A673 (cell line): Measurements from ENCODE around the gene HDAC4. TPM values are rescaled to one million over a fixed set of nuclear protein-coding genes. Genes with fewer than 3 reads are reported as not detected.

Experiments
- BruUV-seq: library from RNA; stranded (reverse); fragments of 400-500 nt; replicated peaks from 2 replicates; lab custom pipeline; 2021; lab: Mats Ljungman, UMichigan
- CTCF ChIA-PET: fragments of 300-600 bp; sonication (Branson Sonifier 250); formaldehyde crosslinking; loops from one replicate; lab custom pipeline; 2022; ENCODE audit warnings: antibody characterized with exemption; lab: Charles Lee
- POLR2A ChIA-PET: fragments of 300-600 bp; sonication (Branson Sonifier 250); formaldehyde crosslinking; loops from one replicate; lab custom pipeline; 2022; ENCODE audit warnings: antibody characterized with exemption; ENCODE audit not compliant: low non-redundant PET; lab: Charles Lee
- DNase-seq: peaks from one replicate; pipeline ENCODE4 v3.0.0-alpha.2; 2015; ENCODE audit warnings: low spot score
- H3K27ac ChIP-seq: fragments of 200-600 bp; sonication (generic); 2 replicates; pipeline ENCODE4 v1.5.1; 2016; ENCODE audit warnings: mixed run types, low read depth, mild to moderate bottlenecking, mixed read lengths, antibody characterized with exemption, low read length; ENCODE audit not compliant: poor library complexity, severe bottlenecking
- H3K27me3 ChIP-seq: fragments of 200-600 bp; sonication (generic); replicated peaks from 2 replicates; pipeline ENCODE4 v1.6.1; 2017; ENCODE audit warnings: mixed run types, low read depth, mild to moderate bottlenecking, mixed read lengths, antibody characterized with exemption, low read length; ENCODE audit not compliant: insufficient read depth, poor library complexity
- H3K36me3 ChIP-seq: fragments of 200-600 bp; sonication (generic); 2 replicates; pipeline ENCODE4 v1.6.1; 2016; ENCODE audit warnings: mixed run types, mild to moderate bottlenecking, mixed read lengths, antibody characterized with exemption, low read length; ENCODE audit not compliant: insufficient read depth, poor library complexity, severe bottlenecking
- H3K4me1 ChIP-seq: fragments of 200-600 bp; sonication (generic); 2 replicates; pipeline ENCODE4 v1.6.1; 2017; ENCODE audit warnings: mixed run types, mild to moderate bottlenecking, mixed read lengths, antibody characterized with exemption, low read length; ENCODE audit not compliant: insufficient read depth, poor library complexity, severe bottlenecking
- H3K4me3 ChIP-seq: fragments of 200-600 bp; sonication (generic); 2 replicates; pipeline ENCODE4 v1.5.1; 2016; ENCODE audit warnings: low read depth, mixed run types, mild to moderate bottlenecking, mixed read lengths, low read length; ENCODE audit not compliant: poor library complexity, severe bottlenecking
- H3K9me3 ChIP-seq: fragments of 200-600 bp; sonication (generic); 2 replicates; pipeline ENCODE4 v1.6.1; 2016; ENCODE audit warnings: mixed run types, low read depth, mild to moderate bottlenecking, mixed read lengths, antibody characterized with exemption, low read length; ENCODE audit not compliant: poor library complexity, severe bottlenecking
- CTCF ChIP-seq: fragments of 300-800, 200-600 bp; sonication (generic); conservative IDR thresholded peaks from 2 replicates; pipeline ENCODE4 v1.5.1; 2017; ENCODE audit warnings: low read depth, mild to moderate bottlenecking, antibody characterized with exemption, low read length, moderate library complexity, mixed read lengths
- EZH2 ChIP-seq: fragments of 200-600 bp; sonication (generic); IDR thresholded peaks from 2 replicates; pipeline ENCODE4 v1.6.1; 2017; ENCODE audit warnings: borderline replicate concordance, low read depth, mild to moderate bottlenecking, mixed read lengths, antibody characterized with exemption, low read length; ENCODE audit not compliant: poor library complexity, severe bottlenecking
- intact Hi-C: fragments of 100-400 bp; cut with micrococcal nuclease; formaldehyde crosslinking; loops from one replicate; pipeline ENCODE4 v1.10.0; 2022; ENCODE audit not compliant: unreplicated experiment
- total RNA-seq: library from RNA; stranded (reverse); gene quantifications from 2 replicates; pipeline ENCODE4 v1.2.3, GENCODE V29; 2021

Gene HDAC4
- total RNA-seq, 1 experiment from 2014 or later = 40.0 TPM

GRCh38 chr2:239222706-239223309 lies 178.0 kb downstream of the HDAC4 start:
- DNase-seq = no peak
- POLR2A ChIA-PET = no interaction called here
- peaks cover 51% of the 10 kb centered on the region for H3K4me1 ChIP-seq
- TF ChIP-seq EZH2 = no peak
- TF ChIP-seq CTCF = no peak
- no peak overlapping the region for H3K4me3 ChIP-seq
- H3K27me3 ChIP-seq = no peaks in the 10 kb centered on the region
- no peaks in the 10 kb centered on the region for H3K36me3 ChIP-seq
- intact Hi-C loops = no loop called here
- H3K27ac ChIP-seq = peak overlapping the region; percentile 52
- H3K9me3 ChIP-seq = no peaks in the 10 kb centered on the region
- CTCF ChIA-PET = no interaction called here
- BruUV-seq = no TSS peak

- CTCF ChIA-PET = no interaction called here
- Histone ChIP-seq H3K27ac (peak overlapping the region; percentile 52), H3K36me3 (no peaks in the 10 kb centered on the region), H3K27me3 (no peaks in the 10 kb centered on the region), H3K4me1 (peaks cover 51% of the 10 kb centered on the region), H3K4me3 (no peak overlapping the region), H3K9me3 (no peaks in the 10 kb centered on the region)
- TF ChIP-seq EZH2 = no peak
- no peak for TF ChIP-seq CTCF
- no TSS peak for BruUV-seq
- no peak for DNase-seq
- intact Hi-C loops = no loop called here
- POLR2A ChIA-PET = no interaction called here
These were observed 178.5 kb downstream of the HDAC4 start for GRCh38 chr2:239222312-239222660.

GRCh38 chr2:239220981-239221396 lies 179.8 kb downstream of the HDAC4 start:
- Histone ChIP-seq H3K9me3 (no peaks in the 10 kb centered on the region), H3K27me3 (no peaks in the 10 kb centered on the region), H3K27ac (peak overlapping the region; percentile 52), H3K4me1 (peaks cover 41% of the 10 kb centered on the region), H3K4me3 (no peak overlapping the region), H3K36me3 (no peaks in the 10 kb centered on the region)
- DNase-seq = no peak
- BruUV-seq = no TSS peak
- intact Hi-C loops = no loop called here
- ChIA-PET CTCF (no interaction called here), POLR2A (no interaction called here)
- TF ChIP-seq CTCF = no peak
- TF ChIP-seq EZH2 = no peak
